ENCODE data around the gene SIRT4. TPM values are rescaled to one million over a fixed set of nuclear protein-coding genes. Genes with fewer than 3 reads are reported as not detected.
"Not testable (repeated sequence)": the region's sequence is repeated elsewhere in the genome, so short reads cannot be mapped to it uniquely, and the experiment has no call there.

The SIRT4 gene, protein sequence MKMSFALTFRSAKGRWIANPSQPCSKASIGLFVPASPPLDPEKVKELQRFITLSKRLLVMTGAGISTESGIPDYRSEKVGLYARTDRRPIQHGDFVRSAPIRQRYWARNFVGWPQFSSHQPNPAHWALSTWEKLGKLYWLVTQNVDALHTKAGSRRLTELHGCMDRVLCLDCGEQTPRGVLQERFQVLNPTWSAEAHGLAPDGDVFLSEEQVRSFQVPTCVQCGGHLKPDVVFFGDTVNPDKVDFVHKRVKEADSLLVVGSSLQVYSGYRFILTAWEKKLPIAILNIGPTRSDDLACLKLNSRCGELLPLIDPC
- 0.74 TPM for polyA plus RNA-seq

DNA sequence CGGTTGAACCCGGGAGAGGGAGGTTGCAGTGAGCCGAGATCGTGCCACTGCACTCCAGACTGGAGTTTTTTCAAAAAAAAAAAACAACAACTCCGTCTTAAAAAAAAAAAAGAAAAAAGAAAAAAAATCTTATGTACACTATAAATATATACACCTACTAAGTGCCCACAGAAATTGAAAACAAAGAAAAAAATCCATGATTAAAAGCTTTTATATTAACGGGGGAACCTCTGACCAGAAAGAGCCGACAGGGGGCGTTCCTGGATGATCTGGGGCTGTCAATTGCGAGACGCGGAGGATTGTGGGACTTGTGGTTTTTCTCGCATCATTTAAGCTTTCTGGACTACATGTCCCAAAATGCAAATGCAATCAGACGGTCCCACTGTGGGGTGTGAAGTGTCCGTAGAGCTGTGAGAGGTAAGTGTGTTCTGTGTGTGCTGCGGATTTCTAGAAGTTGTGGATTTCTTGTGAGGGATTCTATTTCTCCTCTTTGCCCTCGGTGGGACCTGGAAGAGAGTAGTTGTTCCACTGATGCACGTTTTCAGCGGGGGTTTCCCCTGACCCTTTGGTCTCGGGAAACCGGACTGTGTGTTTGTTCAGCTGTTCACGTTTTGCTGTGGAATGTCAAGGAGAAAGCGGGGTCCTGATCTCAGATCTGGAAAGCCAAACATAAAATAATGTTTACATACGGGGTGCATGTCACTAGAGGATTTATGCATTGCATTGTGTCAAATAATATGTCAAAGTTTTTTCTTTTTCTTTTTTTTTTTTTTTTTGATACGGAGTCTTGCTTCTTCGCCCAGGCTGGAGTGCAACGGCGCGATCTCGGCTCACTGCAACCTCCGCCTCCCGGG lies at the start of gene SIRT4:
Gene SIRT4 (plus strand): TSS at position 360 of the 854 bp plus-strand sequence. CDS start 1,241 bp downstream, outside the sequence.
- Mint-ChIP-seq H3K4me3 (peak within 1 kb of the TSS; percentile 88 to 99 (median 94)), H3K27me3 (no peaks in the 10 kb centered on the region), H3K36me3 (peaks cover 2% of the 10 kb centered on the region), H3K27ac (peak within 1 kb of the TSS; percentile 6 to 88 (median 27)), H3K9me3 (no peaks in the 10 kb centered on the region), H3K4me1 (peaks cover 5 to 9% (median 8%) of the 10 kb centered on the region in 3 donors)

DNA sequence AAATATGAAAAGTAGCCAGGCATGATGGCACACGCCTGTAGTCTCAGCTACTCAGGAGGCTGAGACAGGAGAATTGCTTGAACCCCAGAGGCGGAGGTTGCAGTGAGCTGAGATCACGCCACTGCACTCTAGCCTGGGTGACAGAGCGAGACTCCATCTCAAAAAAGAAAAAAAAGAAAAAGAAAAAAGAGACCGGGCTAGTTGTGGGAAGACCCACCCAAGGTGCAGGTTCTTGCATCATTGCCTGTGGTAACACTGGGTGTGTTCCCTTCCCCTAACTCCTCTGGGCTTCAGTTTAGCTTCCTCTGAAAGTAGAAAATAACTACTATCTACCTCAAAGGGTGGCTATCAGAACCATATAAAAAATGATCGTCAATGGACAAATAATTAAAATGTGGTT lies 48.8 kb upstream of the SIRT4 start:
- Mint-ChIP-seq H3K4me1 (peaks cover 26 to 36% (median 34%) of the 10 kb centered on the region in 3 donors), H3K27ac (peak overlapping the region; percentile 41 to 86 (median 71)), H3K27me3 (peaks cover 53% of the 10 kb centered on the region), H3K4me3 (peak overlapping the region; percentile 53 to 90 (median 66))
- H3K36me3 Mint-ChIP-seq, H3K9me3 Mint-ChIP-seq: not testable (repeated sequence)

DNA sequence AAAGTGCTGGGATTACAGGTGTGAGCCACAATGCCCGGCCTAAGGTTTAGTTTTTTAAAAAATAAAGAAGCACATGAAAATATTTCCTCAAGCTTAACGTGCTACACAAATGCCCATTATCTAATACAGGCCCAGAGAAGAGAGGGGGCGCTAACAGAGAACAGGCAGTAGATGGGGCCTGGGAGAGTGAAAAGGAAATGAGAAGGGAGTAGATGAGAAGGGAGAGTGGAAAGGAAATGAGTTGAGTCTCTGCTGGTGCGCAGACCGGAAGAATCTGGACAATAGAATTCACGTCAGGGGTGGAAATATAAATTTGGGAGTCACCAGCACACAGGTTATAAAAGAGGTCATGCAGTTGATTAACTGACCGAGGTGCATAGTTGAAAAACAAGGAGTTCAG lies 47.3 kb upstream of the SIRT4 start:
- no peak overlapping the region for H3K4me3 Mint-ChIP-seq
- peaks cover 43% of the 10 kb centered on the region for H3K27me3 Mint-ChIP-seq
- H3K36me3 Mint-ChIP-seq = no peaks in the 10 kb centered on the region
- H3K9me3 Mint-ChIP-seq = peaks cover 0 to 4% (median 0%) of the 10 kb centered on the region in 3 donors
- peaks cover 22 to 31% (median 30%) of the 10 kb centered on the region in 3 donors for H3K4me1 Mint-ChIP-seq
- peak overlapping the region in 1 of 3 donors; percentile 50 for H3K27ac Mint-ChIP-seq

DNA sequence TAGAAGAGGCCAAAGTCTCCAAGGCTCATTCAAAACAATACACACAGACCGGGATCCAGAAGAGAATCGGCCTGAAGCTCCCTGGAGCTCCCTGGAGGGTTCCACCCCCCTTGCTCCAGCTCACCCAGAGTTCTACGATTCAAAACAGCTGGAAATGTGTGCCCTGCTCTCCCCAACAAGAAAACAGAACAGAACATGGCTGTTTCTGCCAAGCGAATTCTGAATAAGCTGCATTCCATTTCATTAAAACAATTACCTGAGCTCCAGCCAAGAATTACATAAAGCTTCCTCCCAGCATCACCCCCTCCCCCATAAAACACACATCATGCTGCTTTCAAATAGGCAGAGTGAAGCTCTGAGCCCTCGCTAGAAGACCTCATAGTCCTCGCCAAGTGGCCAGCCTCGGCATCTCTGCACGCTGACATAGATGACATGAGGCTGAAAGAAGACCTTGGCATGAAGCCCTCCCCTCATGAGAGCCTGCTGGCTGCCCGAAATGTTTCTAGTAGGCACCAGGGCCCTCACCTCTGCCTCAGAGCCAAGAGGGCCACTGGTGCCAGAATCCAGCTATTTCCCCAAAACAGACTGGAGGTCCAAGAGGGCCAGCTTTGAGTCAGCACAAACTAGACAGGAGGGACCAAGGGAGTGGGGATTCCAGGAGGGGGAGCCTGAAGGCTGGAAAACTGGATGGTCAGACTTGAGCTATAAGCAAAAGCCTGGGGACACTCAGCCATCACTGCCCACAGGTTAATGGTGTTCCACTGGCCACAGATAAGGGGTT lies 44.9 kb upstream of the SIRT4 start:
- Mint-ChIP-seq H3K4me3 (no peak overlapping the region), H3K4me1 (peaks cover 10 to 16% (median 12%) of the 10 kb centered on the region in 3 donors), H3K36me3 (no peaks in the 10 kb centered on the region), H3K9me3 (peaks cover 0 to 4% (median 0%) of the 10 kb centered on the region in 3 donors), H3K27ac (peak overlapping the region in 1 of 3 donors; percentile 14), H3K27me3 (peaks cover 35% of the 10 kb centered on the region)

DNA sequence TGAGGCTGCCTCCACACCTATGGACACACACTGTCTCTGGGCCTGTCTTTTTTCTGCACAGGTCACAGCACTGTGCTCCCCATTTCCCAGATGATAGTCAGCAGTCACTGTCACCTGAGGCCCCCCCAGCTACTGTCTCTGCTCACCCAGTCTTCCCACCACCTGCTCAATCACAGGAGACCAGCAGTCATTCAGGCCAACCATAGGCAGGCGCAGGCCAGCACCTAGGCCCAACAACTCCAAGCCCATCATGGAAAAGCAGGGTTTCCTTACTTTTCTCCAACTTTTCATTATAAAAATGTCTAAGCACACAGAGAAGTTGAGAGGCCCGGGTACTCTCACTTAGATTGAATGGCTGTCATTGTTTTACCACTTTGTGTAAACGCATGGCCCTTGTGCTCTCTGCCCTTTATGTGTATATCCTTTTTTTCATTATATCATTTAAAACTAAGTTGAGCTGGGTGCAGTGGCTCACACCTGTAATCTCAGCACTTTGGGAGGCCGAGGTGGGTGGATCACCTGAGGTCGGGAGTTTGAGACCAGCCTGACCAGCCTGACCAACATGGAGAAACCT lies 43.7 kb upstream of the SIRT4 start:
- peaks cover 36% of the 10 kb centered on the region for H3K27me3 Mint-ChIP-seq
- H3K27ac Mint-ChIP-seq = peak overlapping the region in 1 of 3 donors; percentile 94
- H3K4me3 Mint-ChIP-seq = no peak overlapping the region
- H3K36me3 Mint-ChIP-seq = no peaks in the 10 kb centered on the region
- H3K9me3 Mint-ChIP-seq = peaks cover 0 to 4% (median 0%) of the 10 kb centered on the region in 3 donors
- H3K4me1 Mint-ChIP-seq = peaks cover 2 to 10% (median 4%) of the 10 kb centered on the region in 3 donors

DNA sequence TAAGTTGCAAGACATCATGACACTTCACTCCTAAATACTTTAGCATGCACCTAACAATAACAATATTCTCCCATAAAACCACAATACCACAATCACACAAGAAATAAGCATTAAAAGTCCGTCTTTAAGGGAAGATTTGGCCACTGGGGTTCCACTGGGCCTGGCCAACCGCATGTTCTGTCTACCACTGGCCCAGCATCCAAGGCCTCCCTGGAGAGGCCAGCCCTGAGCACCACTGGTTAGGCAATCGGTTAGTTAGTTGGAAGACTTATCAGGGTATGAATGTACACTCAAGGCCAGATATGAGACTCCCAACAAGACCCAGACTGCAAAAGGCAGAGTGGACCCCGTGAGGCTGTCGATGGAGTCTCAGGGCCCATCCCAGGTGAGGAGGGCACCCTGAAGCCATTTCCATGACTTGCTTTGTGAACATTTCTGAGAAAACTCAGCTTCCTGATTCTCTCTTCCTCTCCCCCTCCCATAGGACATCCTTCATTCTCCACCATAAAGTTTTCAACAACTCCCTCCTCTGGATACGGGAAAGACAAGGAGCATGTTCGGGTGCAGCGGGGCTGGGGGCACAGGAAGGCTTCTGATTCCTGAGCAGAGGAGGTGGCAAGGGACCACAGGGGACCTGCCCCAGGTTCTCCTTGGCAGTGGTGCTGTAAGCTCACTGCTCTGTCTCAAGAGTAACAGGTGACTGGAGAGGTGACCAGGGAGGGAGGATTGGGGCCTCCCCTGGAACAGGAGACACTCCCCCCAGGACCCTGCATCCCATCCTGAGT lies 42.5 kb upstream of the SIRT4 start:
- Mint-ChIP-seq H3K36me3 (no peaks in the 10 kb centered on the region), H3K27me3 (peaks cover 42% of the 10 kb centered on the region), H3K27ac (no peak overlapping the region), H3K4me3 (no peak overlapping the region), H3K9me3 (peaks cover 0 to 4% (median 0%) of the 10 kb centered on the region in 3 donors), H3K4me1 (peaks cover 3 to 4% (median 3%) of the 10 kb centered on the region in 3 donors)

DNA sequence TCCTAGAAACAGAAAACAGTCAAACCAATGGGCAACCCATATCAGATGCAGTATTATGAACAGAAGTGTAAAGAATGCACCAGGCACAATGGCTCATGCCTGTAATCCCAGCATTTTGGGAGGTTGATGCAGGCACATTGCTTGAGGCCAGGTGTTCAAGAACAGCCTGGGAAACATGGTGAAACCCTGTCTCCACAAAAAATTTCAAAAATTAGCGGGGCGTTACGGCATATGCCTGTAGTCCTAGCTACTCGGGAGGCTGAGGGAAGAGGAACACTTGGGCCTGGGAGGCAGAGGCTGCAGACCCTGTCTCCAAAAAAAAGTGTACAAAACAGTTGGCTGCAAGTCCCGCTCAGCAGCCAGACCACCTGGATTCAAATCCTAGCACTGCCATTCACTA lies 41.5 kb upstream of the SIRT4 start:
- Mint-ChIP-seq H3K4me1 (peaks cover 3 to 8% (median 7%) of the 10 kb centered on the region in 3 donors), H3K36me3 (no peaks in the 10 kb centered on the region), H3K9me3 (peaks cover 0 to 4% (median 0%) of the 10 kb centered on the region in 3 donors), H3K27ac (peak overlapping the region in 1 of 3 donors; percentile 31), H3K4me3 (no peak overlapping the region), H3K27me3 (peaks cover 40% of the 10 kb centered on the region)

DNA sequence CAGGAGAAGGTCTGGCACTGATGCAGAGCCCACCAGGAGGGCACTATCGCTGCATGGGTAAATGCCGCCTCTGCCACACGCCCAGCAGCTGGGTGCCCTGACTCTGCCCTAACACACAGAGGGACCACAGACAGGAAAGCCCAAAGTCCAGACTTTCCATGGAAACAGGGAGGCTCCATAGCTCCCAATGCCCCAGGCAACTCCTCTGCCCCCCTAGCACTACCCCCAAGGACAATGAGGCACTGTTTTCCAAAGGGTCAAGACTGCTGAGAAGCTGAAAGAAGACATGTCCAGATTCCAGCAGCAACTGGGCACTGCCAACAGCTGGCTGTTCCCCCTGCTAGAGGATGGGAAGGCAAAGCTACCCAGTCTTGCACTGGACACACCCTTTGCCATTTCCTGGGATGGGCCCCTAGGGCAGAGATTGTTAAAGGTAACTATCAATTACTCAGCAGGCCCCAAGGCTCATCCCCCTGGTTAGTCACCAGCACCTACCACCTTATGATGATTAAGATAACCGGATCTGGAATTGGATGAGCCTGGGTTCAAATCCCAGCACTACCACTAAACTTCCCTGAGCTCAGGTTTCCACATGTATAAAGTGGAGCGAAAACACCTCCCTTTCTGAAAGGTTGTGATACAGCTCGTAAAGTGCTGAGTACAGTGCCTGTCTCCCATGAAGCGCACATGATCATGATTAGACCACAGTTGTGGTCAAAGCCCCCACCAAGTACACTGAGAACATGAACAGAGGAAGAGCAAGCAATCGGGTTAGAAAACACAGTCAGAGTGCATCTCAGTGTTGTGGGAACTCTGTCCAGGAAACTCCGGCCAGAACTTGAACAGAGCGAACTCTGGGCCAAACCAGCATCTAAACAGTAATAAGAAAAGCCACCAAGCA lies 39.9 kb upstream of the SIRT4 start:
- Mint-ChIP-seq H3K27me3 (peaks cover 36% of the 10 kb centered on the region), H3K9me3 (peaks cover 0 to 3% (median 0%) of the 10 kb centered on the region in 3 donors), H3K36me3 (no peaks in the 10 kb centered on the region), H3K4me1 (peaks cover 3 to 12% (median 7%) of the 10 kb centered on the region in 3 donors), H3K27ac (no peak overlapping the region), H3K4me3 (peak overlapping the region; percentile 25 to 65 (median 37))

DNA sequence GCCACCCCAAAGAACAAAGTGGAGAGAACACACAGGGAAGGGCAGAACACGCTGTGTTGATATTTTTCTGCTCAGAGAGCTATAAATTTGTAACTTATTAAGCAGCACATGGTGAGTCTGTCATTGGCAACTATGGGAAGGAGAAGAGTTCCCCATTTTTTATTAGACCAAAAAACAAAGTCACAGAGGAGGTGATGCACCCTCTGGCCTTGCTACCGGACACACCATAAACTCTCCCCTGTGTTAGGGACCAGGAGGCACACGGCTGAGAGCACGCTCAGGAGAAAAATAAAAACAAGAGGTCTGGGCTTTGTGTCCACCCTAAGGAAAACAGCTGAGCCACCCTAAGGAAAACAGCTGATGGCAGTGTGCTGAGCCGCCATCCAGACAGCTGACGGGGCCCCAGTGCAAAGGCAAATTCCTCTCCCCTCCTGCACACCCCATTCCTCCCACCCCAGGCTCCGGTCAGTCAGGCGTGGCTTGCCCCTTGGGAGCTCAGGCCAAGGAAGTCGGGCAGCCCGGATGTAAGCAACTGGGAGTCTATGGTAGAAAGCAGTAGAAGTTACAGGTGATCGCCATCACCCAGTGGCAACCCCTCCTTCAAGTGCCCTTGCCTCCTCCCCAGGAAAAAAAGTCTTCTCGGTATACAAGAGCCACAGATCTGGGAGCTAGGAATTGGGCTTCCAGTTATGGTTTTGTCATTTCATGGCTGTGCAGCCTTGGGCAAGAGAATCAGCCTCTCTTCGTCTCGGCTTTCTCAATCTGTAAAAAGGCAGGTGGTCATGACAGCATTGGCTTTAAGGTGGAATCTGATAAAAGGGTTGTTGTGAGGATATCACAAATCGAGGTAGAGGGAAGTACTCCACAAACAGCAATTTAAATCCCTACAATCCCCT lies 39.0 kb upstream of the SIRT4 start:
- Mint-ChIP-seq H3K36me3 (no peaks in the 10 kb centered on the region), H3K27ac (no peak overlapping the region), H3K4me1 (peaks cover 3 to 12% (median 7%) of the 10 kb centered on the region in 3 donors), H3K4me3 (peak overlapping the region in 3 of 4 donors; percentile 25 to 44 (median 30)), H3K9me3 (no peaks in the 10 kb centered on the region), H3K27me3 (peaks cover 33% of the 10 kb centered on the region)

DNA sequence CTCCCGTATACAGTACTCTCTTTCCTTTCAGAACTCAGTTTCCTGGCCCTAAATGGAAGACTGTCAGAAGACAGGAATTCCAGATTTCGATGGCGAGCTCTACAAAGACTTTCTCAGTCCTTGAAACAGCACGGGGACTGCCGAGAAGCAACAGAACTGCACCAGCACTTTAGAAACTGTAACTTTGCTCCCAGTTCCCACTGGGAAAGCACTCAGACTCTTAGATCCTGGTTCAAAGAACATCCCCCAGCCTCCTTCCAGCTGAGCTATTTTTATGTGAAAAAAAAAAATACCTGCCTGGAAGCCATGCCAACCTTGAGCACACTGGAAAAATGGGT lies 38.4 kb upstream of the SIRT4 start:
- peaks cover 33% of the 10 kb centered on the region for H3K27me3 Mint-ChIP-seq
- peaks cover 3 to 12% (median 7%) of the 10 kb centered on the region in 3 donors for H3K4me1 Mint-ChIP-seq
- no peaks in the 10 kb centered on the region for H3K36me3 Mint-ChIP-seq
- H3K9me3 Mint-ChIP-seq = no peaks in the 10 kb centered on the region
- peak overlapping the region in 2 of 4 donors; percentile 8 to 82 for H3K4me3 Mint-ChIP-seq
- H3K27ac Mint-ChIP-seq = no peak overlapping the region

DNA sequence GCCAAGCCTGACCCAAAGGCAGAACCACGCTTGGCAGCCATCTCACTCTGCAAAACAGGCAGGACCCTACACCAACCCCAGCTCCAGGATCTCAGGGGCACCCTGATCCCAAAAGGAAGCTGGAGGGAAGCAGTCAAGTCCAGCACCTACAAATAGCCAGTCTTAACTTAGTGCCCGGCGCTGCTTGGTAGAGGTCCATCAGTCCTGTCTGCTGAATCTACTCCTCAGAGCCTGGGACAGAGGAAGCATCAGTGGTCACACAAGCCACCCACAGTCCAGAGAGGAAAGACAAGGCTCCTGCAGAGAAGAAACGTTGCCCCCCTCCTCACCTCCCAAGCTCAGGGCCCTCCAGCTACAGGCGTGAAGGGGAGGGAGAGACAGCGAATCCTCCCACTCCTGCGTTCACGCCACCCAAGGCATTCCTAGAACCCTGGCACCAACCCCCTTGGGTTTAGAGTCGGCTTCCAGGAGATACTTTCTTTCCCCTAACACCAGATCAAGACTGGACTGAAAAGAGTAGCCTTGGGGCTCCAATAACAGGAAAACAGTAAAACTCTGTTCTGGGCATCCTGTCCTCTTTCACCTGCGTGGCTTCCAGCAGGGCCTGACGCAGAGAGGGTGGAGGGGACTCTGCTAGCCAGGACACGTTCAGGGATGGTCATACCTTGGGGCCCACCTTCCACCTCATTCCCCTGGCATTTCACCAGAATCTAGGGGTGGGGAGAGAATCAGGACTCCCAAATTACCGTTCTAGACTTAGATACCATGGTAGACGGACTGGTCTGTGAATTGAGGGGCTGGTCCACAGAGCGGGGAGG lies 37.8 kb upstream of the SIRT4 start:
- no peaks in the 10 kb centered on the region for H3K9me3 Mint-ChIP-seq
- no peaks in the 10 kb centered on the region for H3K36me3 Mint-ChIP-seq
- H3K27ac Mint-ChIP-seq = no peak overlapping the region
- peaks cover 3 to 12% (median 7%) of the 10 kb centered on the region in 3 donors for H3K4me1 Mint-ChIP-seq
- H3K27me3 Mint-ChIP-seq = peaks cover 34% of the 10 kb centered on the region
- peak overlapping the region; percentile 8 to 93 (median 85) for H3K4me3 Mint-ChIP-seq
